Breast epithelium (tissue), 4 donors: Measurements from ENCODE around the gene LOC101059915.
"Not testable (repeated sequence)": the region's sequence is repeated elsewhere in the genome, so short reads cannot be mapped to it uniquely, and the experiment has no call there.

Experiments
- DNase-seq, 2 donors: peaks; one replicate each; pipeline ENCODE4 v3.0.0-alpha.2; 2019; ENCODE audit warnings: low spot score in 2 of 2
- H3K27ac ChIP-seq, 2 donors: fragments of 200-600 bp; sonication (generic) in 1 of 2; one replicate each; pipeline ENCODE4 v1.5.1; 2016 to 2019; ENCODE audit warnings: mild to moderate bottlenecking in 1 of 2
- H3K27me3 ChIP-seq, 2 donors: fragments of 200-600 bp; sonication (generic) in 1 of 2; one replicate each; pipeline versions ENCODE4 v1.5.1 to v1.6.0; 2017 to 2019; ENCODE audit warnings: control low read depth in 1 of 2, mild to moderate bottlenecking in 1 of 2
- H3K36me3 ChIP-seq: fragments of 200-600 bp; one replicate; pipeline ENCODE4 v1.5.1; 2019
- H3K4me1 ChIP-seq, 2 donors: fragments of 200-600 bp; sonication (generic); one replicate each; pipeline ENCODE4 v1.5.1; 2016 to 2019; ENCODE audit warnings: control low read depth in 1 of 2
- H3K4me3 ChIP-seq, 3 donors: fragments of 200-600 bp; sonication (generic); 1 replicate in 2 of 3; 2 replicates in 1 of 3; pipeline ENCODE4 v1.5.1; 2016 to 2019; ENCODE audit warnings: mild to moderate bottlenecking in 3 of 3, moderate library complexity in 2 of 3
- H3K9me3 ChIP-seq, 2 donors: fragments of 200-600 bp; sonication (generic) in 1 of 2; one replicate each; pipeline ENCODE4 v1.5.1; 2016 to 2019; ENCODE audit warnings: control low read depth in 1 of 2
- POLR2A ChIP-seq: fragments of 450-650 bp; IDR thresholded peaks from one replicate; pipeline ENCODE4 v1.6.1; 2016; ENCODE audit warnings: antibody characterized with exemption, mild to moderate bottlenecking, moderate library complexity
- POLR2AphosphoS5 ChIP-seq, 3 donors: sonication (generic); formaldehyde crosslinking; IDR thresholded peaks; one replicate each; pipeline ENCODE4 v1.6.1; 2017; ENCODE audit warnings: antibody characterized with exemption in 3 of 3
- intact Hi-C: fragments of 100-400 bp; cut with DNase I; formaldehyde crosslinking; loops from one replicate; pipeline ENCODE4 v1.15.1; 2023; ENCODE audit warnings: low total_unique reads
- TF ChIP-seq, protein P1 (sequence below), 3 donors: fragments of 450-650 bp; IDR thresholded peaks; one replicate each; pipeline ENCODE4 v1.5.1; 2016 to 2017; ENCODE audit warnings: antibody characterized with exemption in 3 of 3, mild to moderate bottlenecking in 3 of 3, moderate library complexity in 3 of 3

LOC101059915 gene

DNA sequence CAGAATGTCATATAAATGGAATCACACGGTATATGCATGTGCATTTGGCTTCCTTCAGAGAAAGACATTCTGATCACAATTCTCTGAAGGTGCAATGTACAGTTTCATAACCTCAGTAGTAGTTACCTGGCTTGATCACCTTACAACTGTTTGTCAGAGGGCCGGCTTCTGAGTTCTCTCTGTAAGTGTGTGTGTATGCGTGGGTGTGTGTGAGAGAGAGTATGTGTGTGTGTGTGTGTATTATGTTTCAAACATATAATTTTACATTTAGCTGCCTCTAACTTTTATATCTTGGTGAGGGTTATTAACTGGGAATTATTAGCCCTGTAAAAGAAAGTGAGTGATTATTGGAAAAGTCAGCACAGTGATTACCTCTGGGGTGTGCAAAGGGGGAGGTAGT lies 8.0 kb upstream of the LOC101059915 start:
- DNase-seq = no peak
- intact Hi-C loops = no loop called here
- TF ChIP-seq POLR2A (no peak), POLR2AphosphoS5 (IDR thresholded peaks at IDR 0.05) (no peak)
- TF ChIP-seq, protein P1, sequence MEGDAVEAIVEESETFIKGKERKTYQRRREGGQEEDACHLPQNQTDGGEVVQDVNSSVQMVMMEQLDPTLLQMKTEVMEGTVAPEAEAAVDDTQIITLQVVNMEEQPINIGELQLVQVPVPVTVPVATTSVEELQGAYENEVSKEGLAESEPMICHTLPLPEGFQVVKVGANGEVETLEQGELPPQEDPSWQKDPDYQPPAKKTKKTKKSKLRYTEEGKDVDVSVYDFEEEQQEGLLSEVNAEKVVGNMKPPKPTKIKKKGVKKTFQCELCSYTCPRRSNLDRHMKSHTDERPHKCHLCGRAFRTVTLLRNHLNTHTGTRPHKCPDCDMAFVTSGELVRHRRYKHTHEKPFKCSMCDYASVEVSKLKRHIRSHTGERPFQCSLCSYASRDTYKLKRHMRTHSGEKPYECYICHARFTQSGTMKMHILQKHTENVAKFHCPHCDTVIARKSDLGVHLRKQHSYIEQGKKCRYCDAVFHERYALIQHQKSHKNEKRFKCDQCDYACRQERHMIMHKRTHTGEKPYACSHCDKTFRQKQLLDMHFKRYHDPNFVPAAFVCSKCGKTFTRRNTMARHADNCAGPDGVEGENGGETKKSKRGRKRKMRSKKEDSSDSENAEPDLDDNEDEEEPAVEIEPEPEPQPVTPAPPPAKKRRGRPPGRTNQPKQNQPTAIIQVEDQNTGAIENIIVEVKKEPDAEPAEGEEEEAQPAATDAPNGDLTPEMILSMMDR (IDR thresholded peaks at IDR 0.05) = no peak
- no peaks in the 10 kb centered on the region for H3K4me1 ChIP-seq
- no peaks in the 10 kb centered on the region for H3K36me3 ChIP-seq
- no peaks in the 10 kb centered on the region for H3K9me3 ChIP-seq
- peaks cover 0 to 44% of the 10 kb centered on the region in 2 donors for H3K27me3 ChIP-seq
- H3K4me3 ChIP-seq = no peak overlapping the region
- no peak overlapping the region for H3K27ac ChIP-seq

DNA sequence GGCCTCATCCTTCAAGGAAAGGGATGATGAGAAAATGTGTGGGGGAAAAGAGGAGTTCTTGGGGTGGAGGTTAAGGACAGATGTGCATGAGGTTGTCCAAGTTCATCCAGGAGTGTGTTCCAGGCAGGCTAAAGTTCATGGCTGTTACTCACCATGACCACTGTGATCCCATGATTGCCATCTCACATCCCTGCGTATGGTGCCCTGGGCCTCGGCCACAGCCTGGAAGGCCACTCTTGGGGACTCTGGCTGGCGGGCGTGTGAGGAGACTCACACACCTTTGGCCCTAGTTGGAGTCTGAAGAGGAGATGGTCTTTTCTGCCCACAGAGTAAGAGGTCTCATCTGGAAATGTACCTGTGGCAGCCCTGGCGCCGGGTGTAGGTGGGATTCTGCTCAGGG lies 7.4 kb upstream of the LOC101059915 start:
- intact Hi-C loops = no loop called here

DNA sequence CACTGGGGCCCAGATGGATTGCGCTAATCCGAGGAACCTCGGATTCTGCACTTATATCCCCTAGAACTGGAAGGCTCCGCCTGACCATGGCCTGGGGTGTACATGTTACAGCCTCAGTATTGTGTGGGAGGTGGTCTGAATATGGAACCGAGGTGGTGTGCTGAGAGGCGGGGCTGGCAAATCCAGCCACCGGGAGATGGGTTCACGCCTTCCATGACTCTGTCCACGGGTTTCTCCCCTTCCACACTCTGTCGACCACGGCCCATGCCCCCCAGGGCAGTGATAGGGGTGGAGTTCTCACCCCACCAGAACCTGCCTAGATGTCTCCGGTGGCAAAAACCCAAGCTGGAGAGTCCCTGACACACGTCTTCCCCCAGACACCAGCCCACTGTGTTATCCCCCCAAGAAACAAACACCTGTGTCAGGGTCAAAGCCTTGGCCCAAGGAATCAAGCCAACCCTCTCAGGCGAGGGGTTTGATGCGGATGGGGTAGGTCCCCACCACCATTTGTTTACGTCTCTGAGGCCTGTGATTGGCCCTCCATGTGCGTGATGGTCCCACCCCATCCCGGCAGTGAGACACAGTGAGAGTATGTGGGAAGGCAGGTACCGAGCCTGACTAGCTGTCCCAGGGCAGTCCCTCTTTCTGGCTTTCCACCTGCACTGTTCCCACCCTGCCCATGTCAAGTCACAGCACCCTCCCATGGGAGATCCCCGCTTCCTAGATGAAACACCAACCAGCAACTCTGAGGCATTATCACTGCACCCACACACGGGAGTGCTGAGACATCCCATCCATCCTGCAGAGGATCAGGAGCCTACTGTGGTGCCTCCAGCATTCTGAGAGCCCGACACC lies 6.6 kb upstream of the LOC101059915 start:
- no peaks in the 10 kb centered on the region for H3K9me3 ChIP-seq
- intact Hi-C loops = no loop called here
- DNase-seq = no peak
- H3K4me3 ChIP-seq = no peak overlapping the region
- TF ChIP-seq, protein P1 (IDR thresholded peaks at IDR 0.05) = no peak
- TF ChIP-seq POLR2A = no peak
- no peaks in the 10 kb centered on the region for H3K36me3 ChIP-seq
- H3K4me1 ChIP-seq = no peaks in the 10 kb centered on the region
- no peak overlapping the region for H3K27ac ChIP-seq
- H3K27me3 ChIP-seq = peaks cover 0 to 52% of the 10 kb centered on the region in 2 donors

More for the DNA sequence above, 7.4 kb upstream of the LOC101059915 start:
- no peak overlapping the region for H3K4me3 ChIP-seq
- H3K27me3 ChIP-seq = peaks cover 0 to 50% of the 10 kb centered on the region in 2 donors
- no peaks in the 10 kb centered on the region for H3K4me1 ChIP-seq
- no peaks in the 10 kb centered on the region for H3K9me3 ChIP-seq
- TF ChIP-seq POLR2A = no peak
- TF ChIP-seq, protein P1 (IDR thresholded peaks at IDR 0.05) = no peak
- TF ChIP-seq POLR2AphosphoS5 (IDR thresholded peaks at IDR 0.05) = no peak
- DNase-seq = no peak
- no peaks in the 10 kb centered on the region for H3K36me3 ChIP-seq
- H3K27ac ChIP-seq = no peak overlapping the region

DNA sequence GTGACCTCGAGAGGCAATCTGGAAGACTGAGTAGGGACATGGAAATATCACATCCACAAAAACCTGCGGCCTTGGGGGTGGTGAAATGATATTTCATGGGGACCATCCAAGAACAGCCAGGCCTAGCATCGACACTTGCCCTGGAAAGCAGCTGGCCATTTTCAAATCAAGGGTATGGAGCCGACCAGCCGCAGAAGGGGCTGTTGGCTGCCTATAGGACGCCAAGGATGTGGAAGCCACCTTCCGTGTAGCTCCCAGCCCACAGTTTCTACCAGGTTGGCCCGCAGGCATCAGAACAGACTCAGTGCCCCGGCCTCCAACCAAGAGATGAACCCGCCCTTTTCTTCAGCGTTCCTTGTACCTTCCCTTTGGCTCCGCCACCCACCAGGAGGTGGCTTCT lies 5.4 kb upstream of the LOC101059915 start:
- TF ChIP-seq, protein P1 (IDR thresholded peaks at IDR 0.05) = no peak
- TF ChIP-seq POLR2A (no peak), POLR2AphosphoS5 (IDR thresholded peaks at IDR 0.05) (no peak)
- intact Hi-C loops = no loop called here
- no peak overlapping the region for H3K27ac ChIP-seq
- H3K4me3 ChIP-seq = no peak overlapping the region
- DNase-seq = no peak
- no peaks in the 10 kb centered on the region for H3K9me3 ChIP-seq
- H3K36me3 ChIP-seq = no peaks in the 10 kb centered on the region
- H3K27me3 ChIP-seq = peaks cover 0 to 47% of the 10 kb centered on the region in 2 donors
- H3K4me1 ChIP-seq = no peaks in the 10 kb centered on the region

DNA sequence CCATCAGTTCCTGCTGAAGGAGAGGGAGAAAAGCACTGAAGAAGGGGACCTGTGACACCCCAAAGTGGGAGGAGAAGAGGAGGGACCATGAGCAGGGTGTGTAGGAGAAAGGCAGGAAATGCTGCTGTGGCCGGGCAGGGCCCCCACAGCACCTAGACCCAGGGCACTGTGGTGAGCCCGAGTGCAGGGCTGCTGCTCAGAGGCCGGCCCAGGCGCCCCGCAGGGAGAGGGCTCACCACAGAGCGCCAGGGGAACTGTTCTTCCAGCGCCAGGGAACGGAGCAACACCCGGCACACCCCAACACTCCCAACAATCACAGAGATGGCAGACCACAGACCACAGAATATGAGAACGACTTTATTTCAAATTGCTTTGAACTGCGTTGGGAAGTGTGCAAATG lies 4.7 kb upstream of the LOC101059915 start:
- H3K4me3 ChIP-seq, H3K9me3 ChIP-seq, H3K27ac ChIP-seq, intact Hi-C loops, DNase-seq, H3K36me3 ChIP-seq, H3K4me1 ChIP-seq: not testable (repeated sequence)
- peaks cover 0 to 45% of the 10 kb centered on the region in 2 donors for H3K27me3 ChIP-seq

DNA sequence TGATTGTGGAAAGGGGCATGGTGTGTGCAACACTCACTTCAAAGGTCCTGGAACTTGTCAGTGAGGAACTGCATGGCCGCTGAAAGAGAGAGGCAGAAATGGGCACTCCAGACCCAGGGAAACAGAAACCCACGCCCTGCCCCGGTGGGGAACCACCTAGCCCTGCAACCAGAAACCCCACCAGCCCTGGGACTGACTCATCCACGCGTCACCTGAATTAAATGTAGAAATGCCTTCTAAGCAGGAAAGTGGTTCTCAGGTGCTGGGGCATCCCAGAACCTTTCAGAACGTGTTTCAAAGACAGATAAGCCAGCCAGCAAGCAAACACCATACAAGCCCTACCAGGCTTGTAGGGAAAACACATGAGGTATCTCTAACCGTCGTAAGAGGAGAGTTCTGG lies 4.1 kb upstream of the LOC101059915 start:
- DNase-seq, intact Hi-C loops: not testable (repeated sequence)

DNA sequence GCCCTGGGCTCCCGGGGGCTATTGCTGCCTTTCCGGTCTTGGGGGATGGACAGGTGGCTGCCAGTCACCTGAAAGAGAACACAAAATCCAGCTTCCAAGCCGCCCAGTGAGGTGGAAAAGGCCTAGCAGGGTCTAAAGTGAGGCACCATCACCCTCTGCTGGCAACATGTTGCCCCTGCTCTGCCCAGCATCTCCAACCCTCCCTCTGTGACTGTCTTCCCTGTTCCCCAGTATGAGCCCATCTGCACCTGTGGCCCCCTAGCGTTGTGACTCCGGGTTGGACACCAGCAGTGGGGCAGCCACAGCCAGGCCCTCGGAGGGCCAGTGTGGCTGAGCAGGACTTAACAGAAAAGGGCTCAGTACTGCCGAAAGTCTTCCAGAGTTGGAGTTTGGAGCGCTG lies 3.1 kb upstream of the LOC101059915 start:
- H3K36me3 ChIP-seq, H3K27ac ChIP-seq, intact Hi-C loops, DNase-seq, H3K9me3 ChIP-seq, H3K4me1 ChIP-seq, H3K4me3 ChIP-seq: not testable (repeated sequence)
- peaks cover 0 to 44% of the 10 kb centered on the region in 2 donors for H3K27me3 ChIP-seq

More for the DNA sequence above, 4.1 kb upstream of the LOC101059915 start:
- H3K4me3 ChIP-seq, H3K9me3 ChIP-seq, H3K36me3 ChIP-seq, H3K4me1 ChIP-seq, H3K27ac ChIP-seq: not testable (repeated sequence)
- H3K27me3 ChIP-seq = peaks cover 0 to 47% of the 10 kb centered on the region in 2 donors
